Measurements from ENCODE around the gene MTLN.
A peak's percentile ranks its signal among the peaks of the same experiment; 100 is the strongest.
"Not testable (repeated sequence)": the region's sequence is repeated elsewhere in the genome, so short reads cannot be mapped to it uniquely, and the experiment has no call there.

Gene MTLN, protein sequence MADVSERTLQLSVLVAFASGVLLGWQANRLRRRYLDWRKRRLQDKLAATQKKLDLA
- total RNA-seq = 6.7 to 32.5 (median 17.2) reads per million in 18 experiments

DNA sequence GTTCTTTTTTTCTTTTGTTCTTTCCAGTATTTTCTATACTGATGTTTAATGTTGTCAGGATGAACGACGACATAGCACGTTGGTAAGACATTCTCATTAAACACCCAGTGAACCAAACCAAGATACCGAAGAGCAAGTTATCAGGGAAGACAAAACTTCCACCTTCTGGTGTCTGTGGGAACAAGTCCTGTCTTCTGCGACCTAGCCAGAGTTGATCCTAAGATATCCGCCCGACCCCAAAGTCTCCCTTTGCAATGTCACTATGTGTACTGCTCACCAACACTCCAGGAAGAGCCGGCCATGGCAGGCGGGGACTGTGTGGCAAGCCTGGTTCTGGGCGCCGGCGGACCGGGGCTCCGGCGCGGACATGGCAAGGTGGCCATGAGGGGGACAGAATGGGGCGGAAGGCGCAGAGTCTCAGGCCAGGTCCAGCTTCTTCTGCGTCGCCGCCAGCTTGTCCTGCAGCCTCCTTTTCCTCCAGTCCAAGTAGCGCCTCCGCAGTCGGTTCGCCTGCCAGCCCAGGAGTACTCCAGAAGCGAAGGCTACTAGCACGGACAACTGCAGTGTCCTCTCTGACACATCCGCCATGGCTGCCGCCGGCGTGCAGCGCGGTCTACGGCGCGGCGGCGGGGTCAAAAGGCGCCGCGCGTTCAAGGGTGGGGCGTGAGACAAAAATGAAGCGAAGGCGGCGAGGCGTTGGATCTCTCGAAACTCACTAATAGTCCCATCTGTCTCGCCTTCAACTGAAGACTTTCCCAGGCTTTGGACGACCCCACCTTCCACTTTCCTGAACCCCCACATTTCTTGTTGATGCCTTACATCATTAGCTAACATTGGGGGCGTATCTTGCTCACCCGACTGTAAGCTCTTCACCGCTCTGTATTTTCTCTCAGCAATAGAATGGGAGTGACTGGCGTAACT is at the start of gene MTLN:
TSS of gene MTLN (minus strand) at position 610 of the 921 bp plus-strand sequence. CDS start at position 588, 22 bp downstream.
- DNase-seq = peak; percentile 75 to 80

DNA sequence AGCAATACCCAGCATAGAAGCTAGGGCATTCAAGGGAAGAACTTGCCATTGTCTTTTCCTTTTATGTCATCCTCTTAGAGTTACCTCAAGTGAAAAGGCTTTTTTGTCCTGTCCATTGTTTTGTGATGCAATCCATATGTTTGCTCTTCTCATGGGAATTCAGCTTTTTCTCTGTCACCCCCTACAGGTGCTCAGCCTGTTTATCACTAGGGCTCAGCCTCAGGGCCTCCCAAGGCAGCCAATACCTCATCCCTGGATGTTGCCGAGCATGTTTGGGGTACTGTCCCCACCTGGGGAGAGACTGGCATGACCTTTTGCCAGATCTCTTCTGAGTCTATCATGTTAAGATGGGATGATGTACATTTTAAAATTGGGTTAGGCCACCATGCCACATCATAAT is 49.6 kb upstream of the MTLN start:
- DNase-seq = not testable (repeated sequence)

DNA sequence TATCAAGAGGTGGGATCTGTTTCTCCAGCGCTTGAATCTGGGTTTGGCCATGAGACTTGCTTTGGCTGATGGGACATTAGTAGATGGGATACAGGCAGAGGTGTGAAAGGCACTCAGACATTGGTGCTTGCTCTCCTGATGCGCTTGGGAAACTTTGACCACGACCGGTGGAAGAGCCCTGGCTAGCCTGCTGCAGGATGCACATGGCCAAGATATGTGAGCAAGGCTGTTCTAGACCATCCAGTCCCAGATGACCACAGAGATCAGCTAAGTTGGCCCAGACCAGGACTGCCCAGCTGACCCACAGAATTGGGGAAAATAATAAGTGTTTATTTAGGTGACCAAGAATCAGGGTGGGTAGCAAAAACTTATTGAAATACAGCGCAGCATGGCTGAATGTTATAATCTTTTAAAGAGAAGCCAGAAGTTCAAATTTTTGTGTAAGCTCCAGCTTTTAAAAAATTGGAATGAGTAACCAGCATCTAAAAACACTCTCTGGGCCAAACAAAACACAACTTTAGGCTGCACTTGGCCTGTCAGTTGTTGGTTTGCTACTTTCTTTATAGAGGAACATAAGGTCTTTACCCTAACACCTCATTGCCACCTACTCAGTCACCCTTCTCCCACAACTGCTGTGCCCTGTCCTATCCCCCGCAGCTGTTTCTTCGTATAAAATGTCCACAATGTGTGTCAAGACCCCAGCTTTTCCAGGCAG is 35.9 kb upstream of the MTLN start:
- not testable (repeated sequence) for DNase-seq

DNA sequence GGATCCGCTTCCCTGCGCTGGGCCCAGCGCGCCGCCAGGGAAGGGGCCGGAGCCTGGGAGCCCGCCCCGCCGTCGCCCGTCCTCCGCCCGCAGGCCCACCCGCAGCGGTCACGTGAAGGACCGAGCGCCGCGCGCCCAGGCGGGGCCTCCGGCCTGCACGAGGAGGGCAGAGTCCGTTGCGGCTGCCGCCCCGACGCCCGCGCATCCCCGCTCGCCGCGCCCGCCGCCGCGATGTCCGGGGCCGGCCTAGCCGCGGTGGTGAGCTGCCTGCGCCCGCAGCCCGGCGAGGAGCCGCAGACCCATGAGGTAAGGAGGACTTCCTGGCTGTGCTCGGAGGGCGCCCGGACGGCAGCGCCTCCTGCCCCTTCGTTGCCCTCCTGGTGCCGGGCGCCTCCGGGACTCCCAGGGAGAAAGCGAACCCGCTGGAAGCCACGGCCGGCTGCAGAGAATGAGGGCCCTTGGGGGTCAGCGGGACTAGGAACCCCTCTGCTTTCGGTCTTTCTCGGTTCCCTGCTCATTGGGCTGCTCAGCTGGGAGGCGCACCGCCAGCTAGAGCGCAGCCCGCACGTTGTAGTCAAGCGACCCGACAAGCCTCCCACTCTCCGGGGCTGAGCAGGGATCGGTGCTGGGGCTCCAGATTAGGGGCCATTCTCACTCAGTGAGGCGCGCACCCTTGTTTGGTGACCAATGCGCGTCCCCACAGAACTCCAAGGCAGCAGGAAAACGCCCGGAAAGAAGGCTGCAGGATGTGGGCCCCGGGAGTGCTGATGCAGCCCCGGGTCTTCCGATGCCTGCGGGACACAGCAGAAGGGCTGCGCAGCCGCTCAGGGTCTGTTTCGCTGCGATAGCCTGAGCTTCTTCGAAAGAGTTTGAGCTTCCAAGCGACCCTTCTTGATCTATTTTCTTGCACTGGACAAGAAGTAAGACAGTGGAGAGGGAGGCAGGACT is 33.4 kb upstream of the MTLN start:
- not testable (repeated sequence) for DNase-seq

DNA sequence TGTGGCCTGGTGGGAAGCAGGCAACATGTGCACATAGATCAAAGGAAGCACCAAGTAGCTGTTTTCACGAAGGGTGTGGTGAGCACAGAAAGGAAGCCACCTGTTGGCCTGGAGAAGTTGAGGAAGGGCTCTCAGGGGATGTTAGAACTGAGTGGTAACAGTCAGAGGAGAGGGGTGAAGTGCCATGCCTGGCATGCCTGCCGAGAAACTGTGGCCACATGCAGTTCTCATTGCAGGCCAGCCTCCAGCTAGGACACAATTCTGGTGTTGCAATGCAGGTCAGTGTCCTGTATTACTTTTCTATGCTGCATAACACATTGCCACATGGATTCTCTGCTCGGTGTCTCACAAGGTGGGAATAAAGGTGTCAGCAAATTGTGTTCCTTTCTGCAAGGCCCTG is 30.9 kb upstream of the MTLN start:
- DNase-seq = not testable (repeated sequence)

DNA sequence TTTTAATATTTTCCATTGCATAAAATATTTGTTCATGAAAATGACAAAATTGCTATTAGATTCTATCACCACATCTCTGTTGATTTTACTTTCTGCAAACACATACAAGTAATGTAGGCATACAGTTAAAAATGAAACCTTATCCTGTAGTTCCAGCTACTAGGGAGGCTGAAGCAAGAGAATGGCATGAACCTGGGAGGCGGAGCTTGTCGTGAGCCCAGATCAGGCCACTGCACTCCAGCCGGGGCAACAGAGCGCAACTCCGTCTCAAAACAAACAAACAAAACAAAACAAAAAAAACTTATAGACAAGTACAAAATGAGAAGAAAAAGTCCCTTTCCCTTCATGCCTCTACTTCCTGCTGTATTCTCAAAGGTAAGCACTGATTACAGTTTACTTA is 22.2 kb upstream of the MTLN start:
- not testable (repeated sequence) for DNase-seq

DNA sequence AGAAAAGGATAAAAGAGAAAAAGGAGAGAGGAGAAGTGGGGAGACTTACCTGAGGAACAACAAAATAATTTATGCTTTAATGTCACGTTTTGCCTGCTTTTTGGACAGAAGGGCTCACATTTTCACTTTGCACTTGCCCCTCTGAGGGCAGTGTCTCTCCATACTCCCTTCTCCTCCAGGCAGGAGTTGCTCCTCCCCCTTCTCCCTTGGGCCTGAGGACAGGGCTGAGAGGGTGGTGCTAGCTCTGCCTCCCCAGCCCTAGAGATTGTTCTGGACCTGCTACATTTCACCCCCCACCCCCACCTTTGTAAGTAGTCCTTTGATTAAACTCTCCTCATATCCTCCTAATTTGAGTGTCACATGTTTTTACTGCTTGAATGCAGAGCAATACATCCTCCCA is 17.5 kb upstream of the MTLN start:
- DNase-seq = not testable (repeated sequence)

DNA sequence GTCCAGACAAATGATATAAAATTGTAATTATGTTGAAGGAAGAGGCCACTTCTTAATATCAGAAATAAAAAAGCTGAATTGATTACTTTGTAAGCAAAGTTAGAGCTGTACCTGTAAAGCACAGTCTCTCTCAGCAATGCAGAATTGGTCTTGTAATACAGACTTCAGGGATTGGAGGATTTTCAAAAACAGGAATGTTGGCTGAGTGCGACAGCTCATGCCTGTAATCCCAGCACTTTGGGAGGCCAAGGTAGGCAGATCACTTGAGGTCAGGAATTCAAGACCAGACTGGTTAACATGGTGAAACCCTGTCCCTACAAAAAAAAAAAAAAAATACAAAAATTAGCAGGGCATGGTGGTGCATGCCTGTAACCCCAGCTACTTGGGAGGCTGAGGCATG is 10.3 kb upstream of the MTLN start:
- DNase-seq = not testable (repeated sequence)

DNA sequence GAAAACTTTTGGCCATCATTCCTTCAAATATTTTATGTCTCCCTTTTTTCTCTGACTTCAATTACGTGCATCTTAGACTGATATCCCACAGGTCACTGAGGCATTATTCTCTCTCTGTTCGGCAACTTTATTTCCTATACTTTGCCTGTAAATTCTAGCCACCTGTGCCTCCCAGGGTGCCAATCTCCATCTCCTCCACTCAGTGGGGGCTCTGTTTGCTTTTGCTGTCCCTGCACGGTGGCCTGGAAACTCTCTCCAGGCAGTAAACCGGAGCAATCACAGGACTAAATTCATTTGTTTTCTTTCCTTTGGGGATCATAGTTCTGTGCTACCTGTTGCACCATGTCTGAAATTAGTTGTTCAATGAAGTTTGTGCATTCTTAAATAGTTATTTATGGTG is 9.6 kb upstream of the MTLN start:
- DNase-seq = no peak

DNA sequence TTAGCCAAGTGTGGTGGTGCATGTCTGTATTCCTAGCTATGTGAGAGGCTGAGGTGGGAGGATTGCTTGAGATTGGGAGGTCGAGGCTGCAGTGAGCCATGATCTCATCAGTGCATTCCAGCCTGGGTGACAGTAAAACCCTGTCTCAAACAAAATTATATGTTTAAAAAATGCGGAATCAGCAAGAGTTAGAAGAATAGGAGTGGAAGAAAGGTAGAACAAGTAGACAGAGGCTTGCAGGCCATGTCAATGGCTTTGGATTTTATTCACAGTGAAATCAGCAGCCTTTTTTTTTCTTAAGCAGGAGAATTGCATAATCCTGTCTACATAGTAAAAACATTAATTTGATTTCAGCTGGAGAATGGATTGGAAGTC is 7.8 kb upstream of the MTLN start:
- DNase-seq = no peak

DNA sequence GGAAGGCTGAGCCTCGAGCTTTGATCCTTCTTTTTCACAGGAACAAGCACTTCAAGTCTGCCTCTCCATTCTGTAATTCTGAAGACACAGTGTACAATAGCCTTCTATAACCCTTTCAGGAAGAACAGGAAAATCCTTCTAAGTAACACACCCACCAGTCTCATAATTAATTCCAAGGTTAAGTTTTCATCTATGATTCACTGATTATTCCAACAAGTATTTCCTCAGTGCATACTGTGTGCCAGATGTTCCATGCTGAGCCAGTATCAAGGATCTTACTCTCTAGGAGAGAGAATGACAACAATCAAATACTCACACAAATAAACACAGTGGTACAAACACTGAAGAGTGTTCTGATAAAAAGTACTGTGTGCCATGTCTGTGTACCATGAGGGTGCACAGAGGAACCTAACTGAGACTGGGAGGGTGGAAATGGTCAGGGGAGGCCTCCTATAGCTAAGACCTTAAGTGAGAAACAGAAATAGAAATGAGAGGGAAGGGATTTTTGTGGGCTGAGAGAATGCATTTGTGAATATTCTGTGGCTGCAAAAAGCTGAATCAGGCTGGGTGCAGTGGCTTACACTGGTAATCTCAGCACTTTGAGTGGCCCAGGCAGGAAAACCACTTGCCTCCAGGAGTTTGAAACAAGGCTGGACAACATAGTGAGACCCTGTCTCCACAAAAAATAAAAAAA is 7.3 kb upstream of the MTLN start:
- DNase-seq = no peak

DNA sequence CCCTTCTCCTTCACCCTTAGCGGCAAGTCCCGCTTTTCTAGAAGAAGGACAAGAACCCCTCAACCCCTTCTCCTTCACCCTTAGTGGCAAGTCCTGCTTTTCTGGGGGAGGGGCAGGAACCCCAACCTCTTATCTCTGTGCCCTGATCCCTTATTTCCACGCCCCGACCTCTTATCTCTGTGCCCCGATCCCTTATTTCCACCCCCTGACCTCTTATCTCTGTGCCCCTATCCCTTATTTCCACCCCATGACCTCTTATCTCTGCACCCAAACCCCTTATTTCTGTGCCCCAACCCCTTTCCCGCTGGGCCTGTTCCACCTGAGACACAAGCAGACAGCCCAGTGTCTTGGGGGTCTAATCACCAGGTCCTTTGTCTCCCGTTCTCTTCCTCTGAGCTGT is 6.5 kb upstream of the MTLN start:
- not testable (repeated sequence) for DNase-seq

DNA sequence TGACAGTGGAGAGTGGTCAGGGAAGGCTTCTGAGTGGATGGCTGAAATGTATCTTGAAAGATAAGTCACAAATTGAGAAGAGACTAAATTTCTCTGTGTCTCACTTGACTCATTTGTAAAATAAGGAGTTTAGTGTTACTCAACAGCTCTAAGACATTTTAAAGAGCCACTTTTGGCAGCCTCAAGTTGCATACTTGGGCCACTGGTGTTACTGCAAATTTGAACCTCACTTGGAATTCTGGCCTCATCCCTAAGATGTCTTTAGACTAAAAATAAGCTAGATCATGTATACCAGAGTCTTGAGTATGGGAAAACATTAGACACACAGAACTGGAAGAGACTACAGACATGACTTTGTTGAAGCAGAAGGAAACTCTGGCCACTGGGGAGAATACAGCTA is 4.5 kb upstream of the MTLN start:
- DNase-seq = no peak

DNA sequence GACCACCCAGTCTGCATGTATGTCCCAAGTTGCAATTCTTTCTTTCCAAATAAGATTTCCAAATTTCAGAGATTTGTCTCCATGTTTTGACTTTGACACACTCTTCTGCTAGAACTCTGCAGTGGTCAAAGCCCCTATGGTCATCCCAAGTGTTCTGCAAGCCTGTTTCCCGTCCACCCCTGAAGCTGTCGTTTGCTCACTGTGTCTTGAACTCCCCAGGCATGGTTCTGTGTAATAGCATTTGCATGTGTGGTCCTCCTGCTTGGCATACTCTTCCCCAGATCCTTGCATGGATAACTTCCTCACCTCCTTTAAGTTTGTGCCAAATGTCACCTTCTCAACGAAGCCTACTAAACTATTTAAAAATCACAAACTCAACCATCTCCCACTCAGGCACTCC is 3.9 kb upstream of the MTLN start:
- no peak for DNase-seq

DNA sequence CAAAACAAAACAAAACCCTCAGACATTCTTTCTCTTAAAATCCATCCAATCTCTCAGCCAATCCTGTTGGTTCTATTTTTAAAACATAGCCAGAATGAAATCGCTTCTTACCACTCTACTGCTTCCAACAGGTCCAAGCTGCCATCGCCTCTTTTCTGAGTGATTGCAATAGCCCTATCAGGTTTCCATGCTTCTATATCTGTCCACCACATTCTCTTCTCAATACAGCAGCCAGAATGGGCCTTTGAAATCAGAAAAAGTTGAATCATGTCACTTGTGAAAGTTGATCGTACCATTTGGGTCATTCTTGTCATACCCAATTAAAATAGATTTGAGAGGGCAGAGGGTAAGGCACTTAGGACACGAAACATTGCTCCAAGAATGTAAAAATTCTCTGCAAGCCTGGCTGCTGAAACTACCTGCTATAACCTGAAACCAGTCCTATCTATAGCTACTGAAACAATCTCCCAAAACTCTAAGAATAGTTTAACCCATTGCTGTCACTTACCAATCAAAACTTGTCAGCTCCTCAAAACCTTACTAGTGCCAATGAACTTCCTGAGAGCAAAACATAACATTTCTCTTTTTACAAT is 3.3 kb upstream of the MTLN start:
- DNase-seq = no peak

DNA sequence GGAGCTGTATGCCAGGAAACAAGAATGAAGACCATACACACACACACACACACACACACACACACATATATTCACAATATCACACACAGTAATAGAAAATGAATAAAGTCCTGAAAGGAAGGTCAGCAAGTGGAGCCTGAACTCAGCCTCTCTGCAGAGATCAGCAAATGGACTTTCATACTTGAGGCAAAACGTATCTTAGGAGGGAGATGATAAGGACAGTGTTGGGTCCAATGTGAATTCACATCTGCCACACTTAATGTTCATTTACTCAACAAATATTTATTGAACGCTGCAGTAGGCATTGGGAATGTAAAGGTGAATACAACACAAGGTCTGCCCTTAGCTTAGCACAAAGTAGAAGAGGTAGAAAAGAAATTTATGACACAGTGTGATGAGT is 2.7 kb upstream of the MTLN start:
- DNase-seq = no peak

DNA sequence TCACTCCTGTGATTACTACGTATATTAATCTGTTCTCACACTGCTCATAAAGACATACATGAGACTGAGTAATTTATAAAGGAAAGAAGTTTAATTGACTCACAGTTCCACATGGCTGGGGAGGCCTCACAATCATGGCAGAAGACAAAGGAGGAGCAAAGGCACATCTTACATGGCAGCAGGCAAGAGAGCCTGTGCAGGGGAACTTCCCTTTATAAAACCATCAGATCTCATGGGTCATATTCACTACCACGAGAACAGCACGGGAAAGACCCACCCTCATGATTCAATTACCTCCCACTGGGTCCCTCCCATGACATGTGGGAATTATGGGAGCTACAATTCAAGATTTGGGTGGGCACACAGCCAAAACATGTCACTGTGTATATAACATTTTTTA is 1.2 kb upstream of the MTLN start:
- DNase-seq = not testable (repeated sequence)

DNA sequence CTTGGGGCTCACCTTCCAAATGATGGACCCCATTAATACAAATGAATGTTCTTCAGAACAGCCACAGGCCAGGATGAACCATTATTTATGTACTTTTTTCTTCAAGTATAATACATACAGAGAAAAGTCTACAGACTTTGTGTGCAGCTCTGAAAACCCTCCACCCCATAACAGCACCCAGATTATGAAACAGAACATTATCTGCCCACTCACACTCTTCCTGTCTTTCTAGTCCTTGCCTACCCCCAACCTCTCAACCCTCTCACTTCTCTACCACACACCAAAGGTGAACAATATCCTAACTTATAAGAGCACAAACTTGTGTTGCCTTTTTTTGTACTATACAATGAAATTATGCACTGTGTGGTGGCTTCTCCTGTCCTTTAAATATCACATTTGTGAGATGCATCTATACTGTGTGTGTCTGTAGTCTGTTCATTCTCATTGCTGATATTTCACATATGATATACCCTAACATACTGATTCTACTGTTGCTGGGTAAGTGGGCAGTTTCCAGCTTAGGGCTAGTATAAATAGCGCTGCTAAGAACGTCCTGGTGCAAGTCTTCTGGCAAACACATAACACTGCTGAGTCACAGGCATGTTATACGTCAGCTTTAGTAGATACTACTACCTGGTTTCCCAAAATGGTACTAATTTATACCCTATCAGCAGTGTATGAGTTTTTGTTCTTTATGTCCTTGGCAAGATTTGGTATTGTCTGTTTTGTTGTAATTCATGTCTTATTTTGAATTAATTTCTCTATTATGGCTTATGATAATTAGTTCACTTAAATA is 6.5 kb downstream of the MTLN start:
- DNase-seq = no peak

DNA sequence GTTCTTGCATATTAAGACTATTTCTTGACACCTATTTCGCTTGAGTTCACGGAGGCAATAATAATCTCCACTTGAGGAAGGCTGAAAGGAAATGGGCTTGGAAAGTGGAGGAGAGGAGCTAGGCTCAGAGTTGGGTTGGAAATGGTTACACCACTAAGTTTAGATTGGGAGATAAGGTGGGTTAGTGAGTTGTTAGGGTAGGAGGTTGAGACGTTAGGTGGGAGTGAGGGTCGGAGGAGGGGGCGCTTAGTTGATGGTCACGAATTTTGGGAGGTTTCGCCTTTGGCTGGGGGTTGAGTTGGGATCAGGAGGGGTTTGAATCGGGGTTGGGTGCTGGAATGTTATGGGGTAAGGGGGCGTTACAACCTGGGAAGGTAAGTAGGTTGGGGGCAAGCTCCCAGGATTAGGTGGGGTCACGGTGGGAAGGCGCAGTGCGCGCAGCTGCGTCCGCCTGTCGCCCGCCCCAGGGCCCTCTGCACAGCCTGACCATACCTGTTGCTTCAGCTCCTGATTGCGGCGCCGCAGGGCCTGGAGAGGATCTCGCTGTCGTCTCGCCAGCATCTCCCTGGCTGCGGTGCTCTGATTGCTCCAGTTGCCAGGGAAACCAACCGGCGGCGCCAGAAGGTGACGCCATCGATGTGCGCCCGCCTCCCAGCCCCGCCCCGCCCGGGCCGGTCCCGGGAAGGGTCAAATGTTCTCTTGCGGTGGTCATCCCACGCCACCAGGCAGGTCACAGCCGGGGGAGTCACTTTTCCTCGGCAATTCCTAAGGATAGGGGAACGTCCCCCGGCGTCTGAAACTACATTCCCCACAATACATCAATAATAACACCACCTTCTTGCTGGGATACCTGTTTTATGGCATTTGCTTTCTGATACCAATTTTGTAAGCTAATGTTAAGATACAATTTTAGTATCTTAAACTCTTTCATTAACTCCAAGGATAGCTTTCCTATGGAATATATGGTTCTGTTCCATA is 7.7 kb downstream of the MTLN start, which contains the start of gene NPHP1:
TSS of gene NPHP1 (minus strand) at position 606 of the 978 bp plus-strand sequence. CDS start at position 561, 45 bp downstream.
- peak; percentile 89 to 92 for DNase-seq
